ENCODE measurements around the gene PREX1.
A peak's percentile ranks its signal among the peaks of the same experiment; 100 is the strongest.

The PREX1 gene

GRCh38 chr20:48694381-48694865 is 133.4 kb downstream of the PREX1 start:
- DNase-seq, result no peak

DNA sequence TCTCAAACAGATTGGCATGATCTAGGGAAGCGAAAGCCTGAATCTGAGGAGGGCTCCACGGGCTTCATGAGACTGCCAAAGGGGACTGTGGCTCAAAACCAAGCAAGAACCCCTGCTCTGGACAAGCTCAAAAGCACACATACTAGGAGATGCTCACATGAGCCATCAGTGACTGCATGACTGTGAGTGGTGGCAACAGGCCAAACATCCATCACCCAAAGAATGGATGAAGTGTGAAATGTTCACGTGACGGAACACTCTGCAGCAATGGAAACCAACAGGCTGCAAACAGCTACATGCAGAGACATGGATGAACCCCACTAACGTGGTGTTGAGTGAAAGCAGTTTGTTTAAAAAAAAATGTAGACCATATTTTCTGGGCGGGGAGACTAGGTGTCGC is 136.3 kb downstream of the PREX1 start:
- DNase-seq, result no peak

DNA sequence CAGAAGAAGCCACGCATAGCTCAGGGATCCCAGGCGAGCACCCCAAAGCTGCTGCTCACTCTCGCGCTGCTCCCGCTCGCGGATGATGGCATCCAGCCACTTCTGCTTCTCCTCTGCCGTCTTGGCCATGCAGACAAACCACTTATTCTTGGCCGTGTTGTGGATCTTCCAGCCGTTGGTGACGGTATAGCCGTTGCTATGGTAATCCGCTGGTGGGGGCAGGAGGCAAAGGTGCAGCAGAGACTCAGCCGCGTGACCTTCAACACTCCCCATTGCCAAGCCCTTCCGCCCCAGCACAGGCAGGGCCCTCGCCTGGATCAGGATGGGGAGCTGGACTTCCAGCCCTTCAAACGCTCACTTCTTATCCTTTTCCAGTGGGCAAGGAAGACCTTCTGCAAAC is 136.9 kb downstream of the PREX1 start:
- DNase-seq, result no peak

DNA sequence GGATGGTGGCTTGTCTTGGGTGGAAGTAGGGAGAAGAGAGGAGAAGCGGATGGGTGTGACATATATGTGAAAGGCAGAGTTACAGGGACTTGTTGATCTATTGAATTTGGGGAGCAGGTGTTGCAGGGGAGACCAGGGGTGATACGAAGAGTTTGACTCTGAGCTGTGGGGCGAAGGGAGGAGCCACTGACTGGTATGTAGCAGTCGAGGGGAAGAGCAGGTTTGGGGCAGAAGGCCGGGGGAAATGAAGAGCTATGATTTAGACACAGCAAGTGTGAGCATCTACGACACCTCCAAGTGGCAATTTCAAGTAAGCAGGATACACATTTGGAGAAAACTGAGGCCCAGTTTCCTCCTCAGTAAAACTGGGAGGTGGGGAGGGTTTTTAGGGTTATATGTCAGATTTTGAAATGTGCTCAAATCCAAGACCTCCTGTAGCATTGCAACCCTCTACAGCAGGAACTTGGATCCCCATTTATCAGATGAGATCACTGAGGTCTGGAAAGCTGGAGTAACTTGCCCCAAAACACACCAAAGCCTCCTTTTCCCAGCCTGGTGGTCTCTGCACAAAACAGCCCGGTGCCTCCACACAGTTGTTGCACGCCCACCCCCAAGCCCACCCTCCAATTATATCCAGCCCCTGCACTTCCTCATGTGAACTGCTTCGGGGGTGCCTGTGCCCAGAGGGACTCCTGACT is 137.8 kb downstream of the PREX1 start:
- DNase-seq, result no peak

GRCh38 chr20:48689388-48689787 is 138.4 kb downstream of the PREX1 start:
- DNase-seq, result no peak

GRCh38 chr20:48688579-48688978 is 139.2 kb downstream of the PREX1 start:
- DNase-seq, result no peak

GRCh38 chr20:48687117-48687800 is 140.5 kb downstream of the PREX1 start:
- no peak for DNase-seq

- no peak for DNase-seq
These were observed 141.3 kb downstream of the PREX1 start for GRCh38 chr20:48686238-48687116.

DNA sequence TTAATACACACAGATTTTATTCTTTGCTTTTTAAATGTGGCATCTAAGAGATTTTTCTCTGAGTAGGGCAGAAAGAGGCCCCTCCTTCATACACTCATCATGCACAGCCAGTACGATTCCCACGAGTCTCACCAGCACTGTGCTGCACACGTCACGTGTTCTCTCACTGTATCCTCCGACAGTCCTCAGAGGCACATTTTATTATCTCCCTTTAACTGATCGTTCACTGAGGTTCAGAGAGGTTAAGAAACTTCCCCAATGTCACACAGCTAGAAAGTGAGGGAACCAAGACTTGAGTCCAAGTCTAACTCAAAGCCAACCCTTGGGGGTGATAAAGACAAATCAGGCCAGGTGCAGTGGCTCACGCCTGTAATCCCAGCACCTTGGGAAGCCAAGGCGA is 142.5 kb downstream of the PREX1 start:
- DNase-seq, result no peak

GRCh38 chr20:48684501-48685041 is 143.2 kb downstream of the PREX1 start:
- DNase-seq, result no peak

GRCh38 chr20:48683467-48684175 is 144.2 kb downstream of the PREX1 start:
- DNase-seq, result no peak

- peak; percentile 97 for DNase-seq
These were observed 145.1 kb downstream of the PREX1 start for GRCh38 chr20:48682529-48683363.

DNA sequence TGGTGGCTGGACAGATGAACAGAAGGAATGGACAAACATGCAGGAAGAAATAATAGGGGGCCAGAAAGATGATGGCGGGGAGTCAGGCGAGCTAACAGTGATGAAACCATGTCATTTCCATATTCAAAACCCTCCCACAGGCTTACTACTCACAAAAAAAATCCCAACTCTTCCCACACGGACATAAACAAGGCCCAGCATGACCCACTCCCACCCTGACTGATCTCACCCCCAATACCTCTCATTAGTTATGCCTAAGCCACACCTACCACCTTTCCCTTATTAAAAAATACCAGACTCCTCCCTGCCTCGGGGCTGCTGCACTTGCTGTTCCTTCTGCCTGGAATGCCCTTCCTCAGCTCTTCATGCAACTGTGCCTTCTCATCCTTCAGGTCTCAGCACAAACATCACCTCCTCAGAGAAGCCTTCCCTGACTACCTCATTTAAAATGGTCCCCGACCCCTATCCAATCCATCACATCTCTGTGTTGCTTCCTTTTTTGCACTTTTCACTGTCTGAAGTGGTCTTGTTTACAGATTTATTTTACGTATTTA is 145.8 kb downstream of the PREX1 start:
- DNase-seq, result no peak

GRCh38 chr20:48681201-48681872 is 146.5 kb downstream of the PREX1 start:
- no peak for DNase-seq

GRCh38 chr20:48680650-48681049 is 147.1 kb downstream of the PREX1 start:
- no peak for DNase-seq

DNA sequence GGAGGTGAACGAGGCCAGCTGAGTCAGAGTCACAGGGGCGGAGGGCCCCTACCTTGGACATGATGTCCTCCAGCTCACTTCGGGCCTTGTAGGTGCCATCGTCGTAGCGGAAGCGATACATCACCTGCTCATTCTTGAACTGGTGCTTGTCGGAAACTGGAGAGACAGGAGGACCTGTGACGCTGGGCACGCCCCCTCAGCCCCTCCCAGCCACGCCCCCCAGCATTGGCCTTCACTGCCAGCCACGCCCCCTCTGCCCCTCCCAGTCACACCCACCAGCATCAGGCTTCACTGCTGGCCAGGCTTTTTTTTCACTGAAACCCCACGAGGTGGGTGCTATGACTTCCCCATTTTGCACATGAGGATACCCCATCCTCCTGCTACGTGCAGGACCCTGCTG is 148.2 kb downstream of the PREX1 start:
- DNase-seq, result peak; percentile 76

DNA sequence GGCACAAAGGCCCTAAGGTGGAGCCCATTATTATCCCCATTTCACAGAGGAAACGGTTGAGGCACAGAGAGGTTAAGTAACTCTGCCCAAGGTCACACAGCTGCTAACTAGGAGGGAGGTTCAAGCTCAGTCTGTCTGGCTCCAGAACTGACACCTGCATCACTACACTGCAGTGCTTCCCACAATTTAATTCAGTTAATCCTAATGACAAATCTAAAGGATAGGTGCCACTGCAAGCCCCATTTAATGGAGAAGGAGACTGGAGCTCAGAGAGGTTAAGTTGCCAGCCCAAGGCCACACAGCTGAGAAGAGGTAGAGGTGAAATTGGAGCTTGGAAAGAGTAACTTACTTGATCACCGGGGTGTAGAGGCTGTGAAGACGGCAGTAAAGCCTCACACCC is 148.8 kb downstream of the PREX1 start:
- no peak for DNase-seq

- no peak for DNase-seq
These were observed 149.4 kb downstream of the PREX1 start for GRCh38 chr20:48678421-48678820.

GRCh38 chr20:48676795-48677460 is 150.9 kb downstream of the PREX1 start:
- DNase-seq, result no peak

DNA sequence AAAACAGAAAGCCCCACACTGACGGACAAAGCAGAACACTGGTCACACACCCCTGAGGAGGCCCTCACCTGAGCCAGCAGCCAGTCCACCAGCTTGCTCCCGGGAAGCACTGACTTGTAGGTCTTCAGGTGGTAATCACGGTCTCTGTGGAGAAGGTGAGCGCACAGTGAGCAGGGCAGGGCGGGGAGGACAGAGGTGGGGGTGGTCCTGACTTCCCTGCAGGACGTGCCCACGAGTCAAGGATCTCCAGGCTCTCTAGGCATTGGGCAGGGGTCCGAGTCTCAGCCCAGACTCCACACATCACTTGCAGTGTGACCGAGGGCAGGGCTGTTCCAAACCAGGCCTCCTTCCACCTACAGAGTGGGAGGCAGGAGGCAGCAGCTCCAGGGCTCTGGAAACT is 151.7 kb downstream of the PREX1 start:
- DNase-seq, result no peak

All from NCI-H510A (cell line).